H1 (cell line): ENCODE measurements around the gene TADA3. TPM values are rescaled to one million over a fixed set of nuclear protein-coding genes. Genes with fewer than 3 reads are reported as not detected.

Experiments
- ASH2L ChIP-seq: fragments of 200-600, 300-600 bp; sonication (generic); IDR thresholded peaks from one replicate; pipeline ENCODE4 v1.7.1; 2017; ENCODE audit warnings: low read length
- BACH1 ChIP-seq: IDR thresholded peaks from 2 replicates; pipeline ENCODE4 v1.6.1; 2012; ENCODE audit warnings: low read length, improper control_type of control experiment
- CHD7 ChIP-seq: fragments of 300-600 bp; sonication (generic); IDR thresholded peaks from 2 replicates; pipeline ENCODE4 v1.7.1; 2012; ENCODE audit warnings: low read length, moderate library complexity, mild to moderate bottlenecking, inconsistent platforms; ENCODE audit not compliant: insufficient replicate concordance
- CREB1 ChIP-seq: IDR thresholded peaks from 2 replicates; pipeline ENCODE4 v1.6.1; 2012; ENCODE audit warnings: inconsistent platforms
- EGR1 ChIP-seq: IDR thresholded peaks from 2 replicates; pipeline ENCODE4 v1.6.1; 2011; ENCODE audit warnings: low read depth, low read length, borderline replicate concordance
- GTF2F1 ChIP-seq: IDR thresholded peaks from 2 replicates; pipeline ENCODE4 v1.6.1; 2012; ENCODE audit warnings: low read depth, low read length, improper control_type of control experiment, borderline replicate concordance
- JUN ChIP-seq: IDR thresholded peaks from 2 replicates; pipeline ENCODE4 v1.6.1; 2011; ENCODE audit warnings: low read depth, mild to moderate bottlenecking, improper control_type of control experiment, low read length
- POU5F1 ChIP-seq: IDR thresholded peaks from 2 replicates; pipeline ENCODE4 v1.6.1; 2011; ENCODE audit warnings: low read depth, mild to moderate bottlenecking, low read length, moderate library complexity
- RFX5 ChIP-seq: IDR thresholded peaks from 2 replicates; pipeline ENCODE4 v1.6.1; 2011; ENCODE audit warnings: low read depth, low read length, improper control_type of control experiment, borderline replicate concordance
- SAP30 ChIP-seq: fragments of 300-600 bp; sonication (generic); IDR thresholded peaks from 2 replicates; pipeline ENCODE4 v1.7.1; 2012; ENCODE audit warnings: low read length, moderate library complexity, mild to moderate bottlenecking, inconsistent platforms; ENCODE audit not compliant: insufficient read depth, insufficient replicate concordance
- SIX5 ChIP-seq: IDR thresholded peaks from 2 replicates; pipeline ENCODE4 v1.6.1; 2011; ENCODE audit warnings: mild to moderate bottlenecking, low read depth, low read length
- TAF1 ChIP-seq: IDR thresholded peaks from 2 replicates; pipeline ENCODE4 v1.6.1; 2011; ENCODE audit warnings: mild to moderate bottlenecking, low read depth, low read length
- ZNF274 ChIP-seq: IDR thresholded peaks from 2 replicates; pipeline ENCODE4 v1.7.0; 2012; ENCODE audit warnings: low read length, borderline replicate concordance; ENCODE audit errors: extremely low read depth
- polyA plus RNA-seq, 7 experiments: library from polyadenylated mRNA; depleted of rRNA in 3 of 7; stranded (reverse) in 5 of 7; unstranded in 2 of 7; fragments of >200 nt in 5 of 7; fragments of 200-250 nt in 2 of 7; gene quantifications; 1 replicate in 5 of 7; 2 replicates in 1 of 7; 4 replicates in 1 of 7; pipeline versions ENCODE4 v1.2.1 to v1.2.3, GENCODE V29; 2011 to 2013; ENCODE audit warnings: missing spikeins in 2 of 7, mixed read lengths in 2 of 7
- total RNA-seq: library from RNA; stranded (reverse); fragmentation: NEBNext Ultra II Directional; extraction: Animal tissue kit (Norgen Biotek cat#: 25700); gene quantifications from 2 replicates; pipeline ENCODE4 v1.2.1, GENCODE V29; 2021

The TADA3 gene
- total and polyA plus RNA-seq, 2 of the 8 experiments (the other 6 are each of a cell fraction or from before 2014, with no cell fraction given): 43.4 to 50.3 TPM

- TF ChIP-seq CHD7 (no peak), ZNF274 (no peak), CREB1 (no peak), BACH1 (no peak), ASH2L (no peak), TAF1 (no peak), SAP30 (no peak), SIX5 (no peak), EGR1 (no peak), JUN (no peak), GTF2F1 (no peak), RFX5 (no peak), POU5F1 (no peak)
Measured at GRCh38 chr3:9747267-9747666, 45.0 kb downstream of the TADA3 start (continued).
